ENCODE data around the gene IER5L.

The IER5L gene

GRCh38 chr9:129160712-129161533 is 17.1 kb downstream of the IER5L start:
- peak; percentile 70 for DNase-seq

- DNase-seq = no peak
Measured at GRCh38 chr9:129156163-129156562, 21.9 kb downstream of the IER5L start.

- DNase-seq = no peak
Measured at GRCh38 chr9:129154866-129155477, 23.1 kb downstream of the IER5L start.

- DNase-seq = no peak
Measured at GRCh38 chr9:129151469-129151868, 26.6 kb downstream of the IER5L start.

- DNase-seq = no peak
Measured at GRCh38 chr9:129150672-129151211, 27.3 kb downstream of the IER5L start.

- no peak for DNase-seq
Measured at GRCh38 chr9:129150122-129150521, 27.9 kb downstream of the IER5L start.

GRCh38 chr9:129149442-129149841 is 28.6 kb downstream of the IER5L start:
- DNase-seq = no peak

GRCh38 chr9:129148463-129149204 is 29.4 kb downstream of the IER5L start:
- no peak for DNase-seq

- DNase-seq = peak; percentile 86
Measured at GRCh38 chr9:129146441-129146941, 31.6 kb downstream of the IER5L start.

- DNase-seq = peak; percentile 95
Measured at GRCh38 chr9:129145841-129146292, 32.2 kb downstream of the IER5L start.

GRCh38 chr9:129145316-129145715 is 32.7 kb downstream of the IER5L start:
- no peak for DNase-seq

GRCh38 chr9:129143031-129143927 is 34.8 kb downstream of the IER5L start:
- peak; percentile 92 for DNase-seq

- DNase-seq = no peak
Measured at GRCh38 chr9:129142138-129142935, 35.7 kb downstream of the IER5L start.

GRCh38 chr9:129141066-129142041 is 36.7 kb downstream of the IER5L start:
- DNase-seq = peak; percentile 95

- DNase-seq = peak; percentile 75
Measured at GRCh38 chr9:129140397-129141065, 37.5 kb downstream of the IER5L start.

GRCh38 chr9:129139993-129140396 is 38.1 kb downstream of the IER5L start:
- peak; percentile 100 for DNase-seq

- peak; percentile 89 for DNase-seq
Measured at GRCh38 chr9:129139233-129139992, 38.6 kb downstream of the IER5L start.

- DNase-seq = peak; percentile 37
Measured at GRCh38 chr9:129138476-129139232, 39.4 kb downstream of the IER5L start.
